Measurements from ENCODE around the gene TC2N.
"Not testable (repeated sequence)": the region's sequence is repeated elsewhere in the genome, so short reads cannot be mapped to it uniquely, and the experiment has no call there.

The TC2N gene

GRCh38 chr14:91867316-91867988 lies at the start of gene TC2N:
TC2N (minus strand) TSS chr14:91867536; CDS start chr14:91813769, 53,767 bp downstream.
- no peak for DNase-seq (ENCODE audit: low spot score)

DNA sequence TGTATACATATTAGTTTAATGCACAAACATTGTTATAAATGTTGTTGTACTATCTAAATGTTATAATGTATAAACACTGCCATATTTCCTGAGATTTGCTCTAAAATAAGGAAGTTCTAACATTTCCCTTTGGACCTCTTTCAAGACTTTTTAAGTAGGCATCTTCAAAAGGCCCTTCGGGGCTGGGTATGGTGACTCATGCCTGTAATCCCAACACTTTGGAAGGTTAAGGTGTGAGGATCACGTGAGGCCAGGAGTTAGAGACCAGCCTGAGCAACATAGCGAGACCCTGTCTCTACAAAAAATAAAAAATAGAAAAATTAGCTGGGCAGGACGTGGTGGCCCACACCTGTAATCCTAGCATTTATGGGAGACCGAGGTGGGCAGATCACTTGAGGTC lies 44.7 kb upstream of the TC2N start:
- DNase-seq (ENCODE audit: low spot score), result no peak

GRCh38 chr14:91911474-91912032 lies 44.2 kb upstream of the TC2N start:
- DNase-seq (ENCODE audit: low spot score), result peak; percentile 58

GRCh38 chr14:91910196-91910595 lies 42.9 kb upstream of the TC2N start:
- no peak for DNase-seq (ENCODE audit: low spot score)

DNA sequence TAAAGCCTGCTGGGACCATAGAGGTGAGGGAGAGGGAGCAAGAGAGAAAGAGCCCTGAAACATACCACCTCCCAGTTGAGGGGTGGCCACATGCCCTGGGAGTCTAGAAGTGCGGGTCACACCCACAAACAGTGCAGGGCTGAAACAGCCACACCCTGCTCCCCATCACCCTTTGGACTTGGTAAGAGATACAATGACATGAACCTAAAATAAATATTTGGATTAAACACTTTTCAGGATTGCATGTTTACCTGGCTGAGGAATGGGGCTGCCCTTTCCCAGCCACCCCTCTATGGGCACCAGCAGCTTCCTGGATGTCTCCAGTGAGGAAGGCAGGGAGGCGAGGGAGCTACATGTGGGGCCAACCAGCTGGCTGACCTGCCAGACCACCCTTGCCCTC lies 39.0 kb upstream of the TC2N start:
- no peak for DNase-seq (ENCODE audit: low spot score)

DNA sequence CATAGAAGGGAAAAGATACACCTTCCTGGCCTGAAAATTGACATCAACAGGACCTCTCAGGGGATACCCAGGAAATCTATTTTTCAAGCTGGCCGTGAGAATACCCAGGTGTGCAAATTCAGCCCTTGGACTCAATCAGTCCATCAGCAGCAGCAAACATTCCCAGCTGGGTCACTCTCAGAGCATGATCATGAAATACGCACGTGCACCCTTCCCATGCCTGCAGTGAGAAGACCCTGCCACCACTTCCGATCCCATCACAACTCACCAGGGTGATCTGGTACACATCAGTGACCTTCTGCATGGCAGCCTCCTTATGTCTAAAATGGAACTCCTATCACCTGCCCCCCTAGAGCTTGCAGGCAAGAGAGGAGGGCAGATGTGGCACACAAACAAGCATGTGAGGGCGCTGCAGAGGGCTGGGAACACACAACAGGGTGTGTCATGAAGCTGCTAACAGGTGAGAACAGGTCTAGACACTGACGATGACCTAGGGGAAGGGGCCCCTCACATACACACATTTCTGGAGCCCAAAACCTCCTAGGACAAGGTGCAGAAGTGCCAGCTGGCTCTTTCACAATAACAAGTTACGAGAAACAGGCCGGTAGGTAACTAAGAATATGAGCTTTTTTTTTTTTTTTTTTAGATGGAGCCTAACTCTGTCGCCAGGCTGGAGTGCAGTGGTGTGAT lies 37.8 kb upstream of the TC2N start:
- no peak for DNase-seq (ENCODE audit: low spot score)

- no peak for DNase-seq (ENCODE audit: low spot score)
Measured at GRCh38 chr14:91904483-91904882, 37.1 kb upstream of the TC2N start.

- DNase-seq (ENCODE audit: low spot score), result no peak
Measured at GRCh38 chr14:91903070-91903469, 35.7 kb upstream of the TC2N start.

DNA sequence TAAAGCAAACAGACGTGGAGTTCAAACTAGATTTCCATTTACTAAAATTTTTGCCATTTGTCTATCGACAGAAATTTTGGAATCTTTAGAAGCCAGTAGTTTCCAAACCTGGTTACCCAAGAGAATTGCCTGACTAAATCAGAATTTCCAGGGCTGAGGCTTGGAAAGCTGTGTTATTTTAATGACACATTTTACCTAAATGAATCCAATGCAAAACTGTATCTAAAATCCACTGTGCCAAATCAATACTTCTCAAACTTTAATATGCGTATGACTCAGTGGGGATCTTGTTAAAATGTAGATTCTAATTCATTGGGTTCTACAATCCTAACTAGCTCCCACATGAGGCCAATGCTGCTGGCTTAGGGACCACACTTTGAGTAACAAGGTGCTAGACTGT lies 35.0 kb upstream of the TC2N start:
- no peak for DNase-seq (ENCODE audit: low spot score)

DNA sequence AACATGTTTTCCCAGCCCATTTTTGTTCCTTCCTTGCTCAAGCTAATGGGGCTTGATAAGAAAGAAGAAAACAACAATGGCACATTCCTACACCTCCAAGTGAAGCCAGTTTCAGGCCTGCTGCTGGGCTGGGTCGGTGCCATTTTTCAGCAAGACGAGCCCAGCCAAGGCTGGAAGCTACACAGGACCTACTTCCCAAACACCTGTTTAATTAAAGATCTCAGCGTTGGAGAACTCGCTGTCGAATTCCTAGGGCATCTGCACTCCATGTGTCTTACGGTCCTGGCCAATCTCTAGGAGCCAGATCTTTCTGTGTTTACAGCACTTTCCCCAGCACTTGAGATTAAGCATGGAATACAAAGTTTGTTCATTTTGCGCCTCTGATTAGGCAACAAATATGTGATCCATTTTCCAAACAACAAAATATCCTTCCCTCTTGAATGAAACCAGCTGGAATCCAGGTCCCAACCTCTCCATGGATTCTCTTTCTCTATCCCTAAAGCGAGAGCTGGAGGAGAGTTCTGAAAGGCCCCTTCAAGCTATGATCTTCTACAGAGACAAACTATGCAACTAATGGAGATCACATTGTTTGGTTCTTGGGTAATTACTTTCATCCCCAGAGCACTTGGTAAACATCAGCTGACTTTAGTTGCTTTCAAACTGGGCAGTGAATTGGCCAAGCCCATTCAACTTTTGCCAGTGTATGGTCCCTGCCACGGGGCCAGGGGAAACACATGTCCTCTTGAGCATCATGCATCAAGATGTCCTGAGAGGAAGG lies 34.3 kb upstream of the TC2N start:
- DNase-seq (ENCODE audit: low spot score), result peak; percentile 35

GRCh38 chr14:91899806-91900205 lies 32.5 kb upstream of the TC2N start:
- peak; percentile 42 for DNase-seq (ENCODE audit: low spot score)

- no peak for DNase-seq (ENCODE audit: low spot score)
Measured at GRCh38 chr14:91899213-91899612, 31.9 kb upstream of the TC2N start.

DNA sequence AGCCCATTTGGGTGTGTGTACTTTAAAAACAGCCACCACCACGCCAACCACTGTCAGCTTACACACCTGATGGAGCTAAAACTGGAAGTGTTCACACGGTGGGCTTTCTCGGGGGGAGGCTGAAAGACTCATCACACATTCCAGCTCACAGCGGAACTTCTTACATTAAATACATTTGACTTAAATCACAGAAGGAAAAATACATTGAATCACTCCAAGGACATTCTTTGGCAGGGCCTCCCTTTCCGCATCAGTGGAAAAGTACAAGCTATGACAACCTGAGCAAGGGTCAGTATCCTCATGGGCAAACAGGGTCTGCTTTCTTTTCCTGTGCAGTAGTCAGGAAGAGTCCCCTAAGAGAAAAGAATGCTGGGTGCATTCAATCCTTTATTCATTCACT lies 31.0 kb upstream of the TC2N start:
- DNase-seq (ENCODE audit: low spot score), result no peak

DNA sequence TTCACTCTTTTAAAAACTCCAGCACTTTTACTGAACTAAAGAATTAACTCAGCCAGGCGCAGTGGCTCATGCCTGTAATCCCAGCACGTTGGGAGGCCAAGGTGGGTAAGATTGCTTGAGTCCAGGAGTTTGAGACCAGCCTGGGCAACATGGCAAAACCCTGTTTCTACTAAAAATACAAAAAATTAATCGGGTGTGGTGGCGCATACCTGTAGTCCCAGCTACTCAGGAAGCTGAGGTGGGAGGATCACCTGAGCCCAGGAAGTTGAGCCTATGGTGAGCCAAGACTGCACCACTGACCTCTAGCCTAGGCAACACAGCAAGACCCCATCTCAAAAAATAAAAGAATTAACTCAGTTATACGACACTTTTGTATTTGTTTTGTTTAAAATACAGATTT lies 30.4 kb upstream of the TC2N start:
- not testable (repeated sequence) for DNase-seq (ENCODE audit: low spot score)

GRCh38 chr14:91897106-91897701 lies 29.9 kb upstream of the TC2N start:
- peak; percentile 78 for DNase-seq (ENCODE audit: low spot score)

GRCh38 chr14:91896419-91896818 lies 29.1 kb upstream of the TC2N start:
- no peak for DNase-seq (ENCODE audit: low spot score)

DNA sequence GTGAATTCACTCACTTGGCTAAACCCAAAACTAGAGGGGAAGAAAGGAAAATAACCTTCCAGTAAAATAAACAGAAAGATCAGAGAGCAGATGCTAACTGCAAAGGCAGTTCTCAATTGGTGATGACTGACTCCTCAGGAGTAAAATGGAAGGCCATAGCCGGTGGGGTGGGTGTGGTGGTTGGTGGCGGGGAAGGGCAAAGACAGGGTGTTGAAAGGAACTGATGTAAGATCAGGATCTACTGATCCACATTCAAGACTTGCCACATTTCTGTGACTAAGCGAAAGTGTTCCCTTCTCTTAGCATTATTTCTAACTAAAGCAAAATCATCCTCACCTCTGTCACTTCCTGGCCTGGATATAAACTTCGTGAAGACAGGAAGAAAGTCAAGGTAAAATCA lies 26.3 kb upstream of the TC2N start:
- no peak for DNase-seq (ENCODE audit: low spot score)

- no peak for DNase-seq (ENCODE audit: low spot score)
Measured at GRCh38 chr14:91893007-91893406, 25.7 kb upstream of the TC2N start.

DNA sequence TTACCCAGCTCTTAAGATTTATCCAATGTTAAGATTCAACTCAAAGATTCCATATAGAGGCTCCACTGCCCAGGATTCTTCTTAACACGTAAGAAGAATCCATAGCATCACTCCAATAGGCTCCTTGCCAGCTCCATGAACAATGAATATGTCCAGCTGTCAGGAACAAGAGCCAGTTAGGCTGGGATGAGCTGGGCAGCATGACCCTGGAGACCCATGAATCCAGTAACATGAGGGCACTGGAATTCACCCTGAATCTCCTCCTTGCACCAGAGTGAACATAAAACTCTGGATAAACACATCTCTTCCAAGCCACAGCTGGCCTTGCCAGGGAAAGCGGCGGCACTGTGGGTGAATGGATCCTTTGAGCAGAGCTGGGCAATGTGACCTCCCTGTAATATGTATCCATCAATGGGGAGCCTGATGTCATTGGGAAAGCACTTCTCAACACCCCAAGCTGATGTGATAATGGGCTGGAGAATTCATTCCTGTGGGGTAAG lies 24.4 kb upstream of the TC2N start:
- no peak for DNase-seq (ENCODE audit: low spot score)

- DNase-seq (ENCODE audit: low spot score), result no peak
Measured at GRCh38 chr14:91891101-91891500, 23.8 kb upstream of the TC2N start.

- no peak for DNase-seq (ENCODE audit: low spot score)
Measured at GRCh38 chr14:91890291-91890749, 23.0 kb upstream of the TC2N start.
